NB4 (cell line): ENCODE results near the gene CD3G.
A peak's percentile ranks its signal among the peaks of the same experiment; 100 is the strongest.

Experiments used
- DNase-seq: peaks from one replicate; pipeline ENCODE4 v3.0.0; 2010; ENCODE audit warnings: low read depth
- H3K4me3 ChIP-seq: one replicate; pipeline ENCODE4 v1.5.1; 2011; ENCODE audit warnings: mild to moderate bottlenecking, low read depth, low read length, moderate library complexity
- MAX ChIP-seq: IDR thresholded peaks from 2 replicates; pipeline ENCODE4 v1.6.1; 2011; ENCODE audit warnings: low read depth, low read length
- MYC ChIP-seq: IDR thresholded peaks from 2 replicates; pipeline ENCODE4 v1.6.1; 2011; ENCODE audit warnings: low read depth, low read length
- POLR2A ChIP-seq: IDR thresholded peaks from 2 replicates; pipeline ENCODE4 v1.6.1; 2011; ENCODE audit warnings: mild to moderate bottlenecking; ENCODE audit not compliant: insufficient read length; ENCODE audit errors: extremely low read depth
- TF ChIP-seq, protein P1 (sequence below): IDR thresholded peaks from one replicate; pipeline ENCODE4 v1.5.1; 2012; ENCODE audit warnings: low read depth, low read length

Gene CD3G

DNA sequence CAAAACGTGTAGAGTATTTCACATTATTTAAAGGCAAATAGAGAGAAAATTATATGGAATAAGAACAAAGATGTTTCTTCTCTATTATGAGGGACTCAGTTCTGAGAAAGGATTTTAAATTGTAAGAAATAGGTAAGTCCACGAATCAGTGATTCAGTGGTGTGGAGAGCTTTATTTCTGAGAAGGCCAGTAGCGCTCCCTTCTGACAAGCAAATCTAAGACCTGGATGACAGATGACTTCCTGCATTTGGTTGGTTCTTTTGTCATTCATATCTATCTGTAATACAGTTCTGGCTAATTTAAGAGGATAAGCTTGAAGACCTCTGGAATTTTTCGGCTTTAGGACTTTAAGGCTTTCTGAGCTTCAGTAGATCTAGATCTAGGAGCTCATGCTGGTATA is 32.6 kb upstream of the CD3G start:
- TF ChIP-seq POLR2A (no peak), MYC (no peak), MAX (no peak)
- TF ChIP-seq, protein P1, sequence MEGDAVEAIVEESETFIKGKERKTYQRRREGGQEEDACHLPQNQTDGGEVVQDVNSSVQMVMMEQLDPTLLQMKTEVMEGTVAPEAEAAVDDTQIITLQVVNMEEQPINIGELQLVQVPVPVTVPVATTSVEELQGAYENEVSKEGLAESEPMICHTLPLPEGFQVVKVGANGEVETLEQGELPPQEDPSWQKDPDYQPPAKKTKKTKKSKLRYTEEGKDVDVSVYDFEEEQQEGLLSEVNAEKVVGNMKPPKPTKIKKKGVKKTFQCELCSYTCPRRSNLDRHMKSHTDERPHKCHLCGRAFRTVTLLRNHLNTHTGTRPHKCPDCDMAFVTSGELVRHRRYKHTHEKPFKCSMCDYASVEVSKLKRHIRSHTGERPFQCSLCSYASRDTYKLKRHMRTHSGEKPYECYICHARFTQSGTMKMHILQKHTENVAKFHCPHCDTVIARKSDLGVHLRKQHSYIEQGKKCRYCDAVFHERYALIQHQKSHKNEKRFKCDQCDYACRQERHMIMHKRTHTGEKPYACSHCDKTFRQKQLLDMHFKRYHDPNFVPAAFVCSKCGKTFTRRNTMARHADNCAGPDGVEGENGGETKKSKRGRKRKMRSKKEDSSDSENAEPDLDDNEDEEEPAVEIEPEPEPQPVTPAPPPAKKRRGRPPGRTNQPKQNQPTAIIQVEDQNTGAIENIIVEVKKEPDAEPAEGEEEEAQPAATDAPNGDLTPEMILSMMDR: no peak
- no peak overlapping the region for H3K4me3 ChIP-seq

DNA sequence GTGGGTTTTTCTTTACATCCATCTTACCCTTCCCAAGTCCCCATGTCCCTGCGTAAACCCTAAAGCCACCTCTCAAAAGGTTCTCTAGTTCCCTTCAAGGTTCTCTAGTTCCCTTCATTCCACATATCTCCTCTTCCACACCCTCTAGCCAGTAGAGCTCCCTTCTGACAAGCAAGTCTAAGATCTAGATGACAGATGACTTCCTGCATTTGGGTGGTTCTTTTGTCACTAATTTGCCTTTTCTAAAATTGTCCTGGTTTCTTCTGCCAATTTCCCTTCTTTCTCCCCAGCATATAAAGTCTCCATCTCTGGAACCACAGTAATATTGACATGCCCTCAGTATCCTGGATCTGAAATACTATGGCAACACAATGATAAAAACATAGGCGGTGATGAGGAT is 31.8 kb upstream of the CD3G start:
- DNase-seq: no peak
- no peak overlapping the region for H3K4me3 ChIP-seq
- TF ChIP-seq, protein P1: no peak
- no peak for TF ChIP-seq MAX
- TF ChIP-seq MYC: no peak
- TF ChIP-seq POLR2A: no peak

More for the DNA sequence above, 32.6 kb upstream of the CD3G start:
- DNase-seq: no peak

GRCh38 chr11:118313242-118313641 is 30.9 kb upstream of the CD3G start:
- DNase-seq: peak; percentile 51
- TF ChIP-seq MYC (no peak), MAX (no peak)
- H3K4me3 ChIP-seq: no peak overlapping the region

GRCh38 chr11:118314988-118315411 is 29.1 kb upstream of the CD3G start:
- DNase-seq: no peak
- no peak overlapping the region for H3K4me3 ChIP-seq
- no peak for TF ChIP-seq MAX
- TF ChIP-seq POLR2A: no peak
- TF ChIP-seq, protein P1: no peak
- no peak for TF ChIP-seq MYC

- no peak for DNase-seq
- no peak overlapping the region for H3K4me3 ChIP-seq
- no peak for TF ChIP-seq MYC
- TF ChIP-seq, protein P1: no peak
Observed at GRCh38 chr11:118318124-118318523, 26.0 kb upstream of the CD3G start.

DNA sequence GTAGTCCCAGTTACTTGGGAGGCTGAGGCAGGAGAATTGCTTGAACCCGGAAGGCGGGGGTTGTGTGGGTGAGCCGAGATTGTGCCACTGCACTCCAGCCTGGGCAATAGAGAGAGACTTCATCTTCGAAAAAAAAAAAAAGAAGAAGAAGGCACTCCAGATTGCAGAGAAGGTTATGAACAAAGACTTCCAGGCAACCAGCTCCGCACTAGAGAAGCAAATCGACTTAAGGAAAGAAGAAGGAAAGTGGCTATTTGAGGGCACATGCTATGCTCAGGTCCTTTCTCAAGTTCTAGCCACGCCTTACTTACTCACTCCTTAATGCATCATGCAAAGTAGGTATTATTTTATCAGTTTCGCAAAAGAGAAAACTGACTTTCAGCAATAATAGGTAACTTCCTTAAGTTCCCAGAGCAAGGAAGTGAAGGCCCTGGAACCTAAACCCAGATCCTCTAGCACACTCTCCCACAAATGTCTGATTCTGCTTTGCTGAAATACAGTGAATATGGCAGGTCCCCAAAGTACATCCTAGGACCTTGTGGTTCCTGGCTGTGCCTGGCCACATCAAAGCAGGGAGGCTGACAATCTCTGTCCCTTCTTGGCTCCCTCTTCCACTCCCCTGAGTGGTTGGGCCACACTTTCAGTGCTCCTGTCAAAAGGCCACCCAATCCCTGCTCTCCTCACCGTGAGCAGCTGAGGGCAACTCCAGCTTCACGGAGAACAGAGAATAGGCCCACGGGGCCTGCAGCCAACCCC is 25.4 kb upstream of the CD3G start:
- TF ChIP-seq POLR2A (no peak), MAX (no peak), MYC (no peak)
- TF ChIP-seq, protein P1: no peak
- H3K4me3 ChIP-seq: no peak overlapping the region
- peak; percentile 30 for DNase-seq
